ENCODE data around the gene GCNT1.
"Not testable (repeated sequence)": the region's sequence is repeated elsewhere in the genome, so short reads cannot be mapped to it uniquely, and the experiment has no call there.

GCNT1 gene

DNA sequence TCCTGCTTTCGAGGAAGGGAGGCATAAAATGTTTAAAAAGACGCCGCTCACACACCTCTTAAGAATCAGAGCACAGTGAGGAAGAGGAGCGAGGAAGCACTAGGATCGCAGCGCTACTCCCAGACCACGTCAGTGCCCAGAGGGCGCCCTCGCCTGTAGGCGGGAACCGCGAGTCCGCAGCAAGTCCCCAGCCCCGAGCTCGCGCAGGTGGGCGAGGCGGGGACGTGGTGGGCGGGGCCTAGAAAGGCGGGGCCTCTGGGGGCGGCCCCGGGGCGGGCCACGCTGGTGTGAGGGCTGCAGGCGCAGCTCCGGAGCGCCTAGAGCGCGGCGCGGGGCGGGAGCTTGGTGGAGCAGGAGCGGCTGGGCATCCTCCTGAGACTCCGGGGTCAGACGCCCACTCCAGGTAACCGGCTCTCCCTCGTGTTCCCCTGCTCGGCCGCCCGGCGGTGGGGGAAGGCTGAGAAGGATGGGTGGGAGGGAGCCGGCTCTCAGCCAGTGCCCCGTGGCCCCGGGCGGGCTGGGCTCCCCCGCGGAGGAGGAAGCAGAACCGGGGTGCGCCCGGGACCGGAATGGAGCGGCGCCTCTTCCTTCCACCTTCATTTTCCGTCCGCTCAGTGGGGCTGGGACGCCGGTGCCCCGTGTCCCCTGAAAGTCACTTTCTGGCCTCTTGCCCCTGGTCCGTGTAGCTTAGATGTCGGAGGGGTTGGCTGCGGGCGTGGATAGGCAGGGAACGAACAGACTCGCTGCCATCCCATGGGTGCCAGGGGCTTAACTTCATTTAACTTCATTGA, at the start of gene GCNT1:
Gene GCNT1 (plus strand): TSS at position 280 of the 791 bp plus-strand sequence. CDS start 43,200 bp downstream, outside the sequence.
- peak; percentile 59 for DNase-seq (ENCODE audit: low read depth)

DNA sequence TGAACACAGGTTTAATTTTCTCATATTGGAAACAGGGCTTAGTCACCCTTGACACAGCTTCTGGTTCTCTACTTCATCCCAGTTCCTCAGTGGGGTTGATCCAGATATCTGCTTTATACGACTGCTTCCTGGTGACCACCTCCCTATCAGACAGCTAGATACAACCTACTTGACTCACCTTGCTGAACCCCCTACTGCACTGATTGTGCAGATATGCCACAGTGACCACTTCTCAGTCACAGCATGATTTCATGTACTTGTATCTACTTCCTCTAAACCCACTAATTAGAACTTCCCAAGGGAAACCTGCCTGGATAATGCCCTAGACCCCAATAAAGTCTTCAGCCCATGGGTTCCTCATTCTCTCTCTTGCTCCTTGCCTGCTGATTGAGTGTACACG, 46.3 kb upstream of the GCNT1 start:
- DNase-seq (ENCODE audit: low read depth) = no peak

DNA sequence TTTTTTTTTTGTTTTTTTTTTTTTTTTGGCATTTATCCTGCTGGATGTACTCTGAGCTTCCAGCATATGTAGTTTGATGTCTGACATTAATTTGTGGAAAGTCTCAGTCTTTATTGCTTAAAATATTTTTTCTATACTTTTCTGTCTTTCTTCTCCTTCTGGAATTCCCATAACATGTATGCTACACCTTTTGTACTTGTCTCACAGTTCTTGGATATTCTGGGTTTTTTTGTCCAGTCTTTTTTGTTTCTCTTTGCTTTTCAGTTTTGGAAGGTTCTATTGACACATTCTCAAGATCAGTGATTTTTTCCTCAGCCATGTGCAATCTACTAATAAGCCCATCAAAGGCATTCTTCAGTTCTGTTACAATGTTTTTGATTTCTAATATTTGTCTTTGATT, 45.3 kb upstream of the GCNT1 start:
- DNase-seq (ENCODE audit: low read depth) = no peak

DNA sequence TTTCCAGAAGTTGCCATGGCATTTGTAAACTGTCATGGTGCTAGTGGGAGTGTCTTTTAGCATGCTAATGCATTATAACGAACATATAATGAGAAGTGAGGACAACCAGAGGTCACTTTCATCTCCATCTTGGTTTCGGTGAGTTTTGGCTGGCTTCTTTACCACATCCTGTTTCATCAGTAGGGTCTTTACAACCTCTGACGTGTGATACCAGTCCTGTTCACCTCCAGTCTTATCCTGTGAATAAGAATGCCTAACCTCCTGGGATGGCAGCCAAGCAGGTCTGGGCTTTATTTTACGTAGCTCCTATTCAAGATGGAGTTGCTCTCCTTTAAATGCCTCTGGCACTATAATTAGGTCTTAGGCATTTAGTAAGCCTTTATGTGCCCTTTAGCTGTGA, 44.3 kb upstream of the GCNT1 start:
- DNase-seq (ENCODE audit: low read depth) = no peak

DNA sequence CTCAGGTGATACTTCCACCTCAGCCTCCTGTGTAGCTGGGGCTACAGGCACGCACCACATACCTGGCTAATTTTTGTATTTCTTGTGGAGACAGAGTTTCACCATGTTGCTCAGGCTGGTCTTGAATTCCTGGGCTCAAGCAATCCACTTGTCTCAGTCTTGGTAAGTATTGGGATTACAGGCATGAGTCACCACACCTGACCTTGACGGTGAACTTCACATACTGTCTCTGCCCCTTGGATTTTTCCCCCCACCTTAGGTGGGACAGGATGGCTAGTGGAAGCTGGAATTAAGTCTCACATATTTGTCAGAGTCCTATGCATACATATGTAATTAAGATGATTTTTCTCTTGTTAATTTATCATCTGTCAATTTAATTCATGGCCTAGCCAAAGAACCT, 43.8 kb upstream of the GCNT1 start:
- no peak for DNase-seq (ENCODE audit: low read depth)

DNA sequence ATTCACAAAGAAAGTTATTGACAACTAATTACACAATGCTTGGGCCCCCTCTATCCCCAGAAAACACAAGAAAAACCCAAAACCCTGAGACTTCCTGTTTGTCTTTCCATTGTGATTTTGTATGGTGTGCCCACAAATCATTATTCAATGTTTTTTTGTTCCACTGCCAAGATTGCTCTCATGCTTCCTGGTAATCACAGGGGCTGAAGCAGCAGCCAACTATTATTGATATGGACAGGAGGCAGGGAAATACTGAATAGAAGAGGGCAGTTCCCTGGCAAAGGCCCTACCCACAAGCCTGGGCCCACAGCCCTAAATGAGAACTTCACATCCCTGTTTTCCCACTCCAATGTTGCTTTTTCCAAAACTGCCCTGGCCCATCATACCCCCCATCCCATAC, 43.3 kb upstream of the GCNT1 start:
- DNase-seq (ENCODE audit: low read depth) = peak; percentile 70

DNA sequence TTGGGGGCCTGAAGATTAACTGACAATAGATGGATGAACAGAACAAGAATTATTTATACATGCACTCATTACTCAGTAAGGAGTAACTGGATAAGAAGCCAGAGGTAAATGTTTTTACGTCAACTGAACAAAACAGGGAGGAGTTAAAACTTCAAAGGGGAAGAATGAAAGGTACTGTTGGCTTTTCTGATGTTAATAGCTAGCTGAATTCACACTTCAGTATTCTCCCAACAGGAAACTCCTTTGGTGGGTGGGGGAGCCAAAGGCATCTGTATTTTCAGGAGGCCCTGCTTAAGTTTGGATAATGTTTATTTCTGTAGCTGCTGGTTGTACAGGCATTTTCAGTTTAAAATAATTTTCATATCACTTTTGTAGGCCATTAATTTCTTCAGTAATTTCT, 41.6 kb upstream of the GCNT1 start:
- no peak for DNase-seq (ENCODE audit: low read depth)

DNA sequence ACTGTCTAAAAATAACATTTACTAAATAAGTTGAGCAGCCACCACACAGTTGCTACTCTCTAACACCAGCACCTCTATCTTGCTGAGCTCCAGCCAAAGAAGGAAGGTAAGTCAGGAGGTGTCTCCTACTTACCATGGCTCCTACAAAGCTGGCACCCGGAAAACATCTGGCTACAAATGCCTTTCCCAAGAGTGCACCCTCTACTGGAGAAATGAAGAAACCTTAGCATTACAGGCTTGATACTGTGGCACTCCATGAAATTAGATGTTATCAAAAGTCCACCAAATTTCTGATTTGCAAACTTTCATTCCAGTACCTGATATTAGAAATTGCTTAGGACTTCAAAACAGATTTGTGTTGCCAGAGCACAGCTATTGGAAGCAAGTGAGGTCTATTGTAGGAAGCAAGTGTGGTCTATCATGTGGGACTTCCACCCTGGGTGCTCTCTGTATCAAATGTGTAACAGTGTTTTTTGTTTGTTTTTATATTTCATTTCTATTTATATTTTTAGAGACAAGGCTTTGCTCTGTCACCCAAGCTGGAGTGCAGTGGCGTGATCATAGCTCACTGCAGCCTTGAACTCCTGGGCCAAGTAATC, 39.1 kb upstream of the GCNT1 start:
- no peak for DNase-seq (ENCODE audit: low read depth)

DNA sequence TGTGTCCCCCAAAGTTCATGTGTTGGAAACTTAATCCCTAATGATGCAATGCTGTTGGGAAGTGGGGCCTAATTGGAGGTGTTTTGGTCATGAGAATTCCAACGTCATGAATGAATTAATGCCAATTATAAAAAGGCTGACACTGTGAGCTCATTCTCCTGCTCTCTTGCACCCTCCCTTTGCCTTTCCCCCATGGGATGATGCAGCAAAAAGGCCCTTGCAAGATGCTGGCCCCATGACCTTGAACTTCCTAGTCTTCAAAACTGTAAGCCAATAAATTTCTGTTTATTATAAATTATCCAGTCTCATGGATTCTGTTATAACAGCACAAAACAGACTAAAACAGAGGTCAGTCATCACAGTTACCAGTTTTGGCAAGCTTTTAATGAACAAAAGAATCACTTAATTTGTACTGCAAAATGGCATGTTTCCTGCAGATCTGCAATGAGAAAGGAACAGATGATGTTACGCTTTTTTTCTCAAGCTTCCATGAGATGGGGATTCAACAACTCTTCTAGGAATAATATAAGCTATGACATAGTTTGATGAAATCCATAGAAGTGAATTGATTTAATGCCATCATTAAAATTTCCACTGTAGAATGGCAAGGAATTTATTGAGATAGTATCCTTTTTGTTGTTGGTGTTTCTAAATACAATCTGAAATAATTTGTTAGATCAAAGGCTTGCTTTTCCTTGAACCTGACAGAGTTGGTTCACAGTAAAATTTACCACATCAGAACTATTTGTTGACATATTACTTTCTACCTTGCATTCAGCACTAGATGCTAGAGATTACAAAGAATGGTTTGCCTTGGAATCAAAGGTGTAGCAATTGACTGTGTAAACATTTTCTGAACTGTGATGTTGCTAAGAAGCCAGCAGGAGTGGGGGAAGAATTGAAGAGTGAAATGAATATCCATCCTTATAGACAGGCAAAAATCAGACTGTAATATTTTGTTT, 35.5 kb upstream of the GCNT1 start:
- no peak for DNase-seq (ENCODE audit: low read depth)

DNA sequence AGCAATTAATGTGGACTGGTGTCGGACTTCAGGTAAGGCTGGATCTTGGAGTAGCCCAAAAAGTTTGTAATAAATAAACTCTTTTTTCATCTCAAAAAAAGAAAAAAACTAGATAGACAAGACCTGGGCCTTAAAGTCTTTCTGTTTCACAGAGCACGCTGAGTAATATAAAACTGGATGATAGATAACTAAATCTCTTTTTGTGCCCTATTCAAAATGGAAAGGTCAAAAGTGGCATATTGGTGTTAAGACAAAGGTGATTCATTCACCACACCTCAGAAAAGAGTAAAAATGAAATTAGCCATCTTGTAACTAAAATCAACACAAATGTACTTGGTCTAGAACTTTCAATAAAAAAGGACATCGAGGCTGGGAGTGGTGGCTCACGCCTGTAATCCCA, 34.5 kb upstream of the GCNT1 start:
- DNase-seq (ENCODE audit: low read depth) = no peak

DNA sequence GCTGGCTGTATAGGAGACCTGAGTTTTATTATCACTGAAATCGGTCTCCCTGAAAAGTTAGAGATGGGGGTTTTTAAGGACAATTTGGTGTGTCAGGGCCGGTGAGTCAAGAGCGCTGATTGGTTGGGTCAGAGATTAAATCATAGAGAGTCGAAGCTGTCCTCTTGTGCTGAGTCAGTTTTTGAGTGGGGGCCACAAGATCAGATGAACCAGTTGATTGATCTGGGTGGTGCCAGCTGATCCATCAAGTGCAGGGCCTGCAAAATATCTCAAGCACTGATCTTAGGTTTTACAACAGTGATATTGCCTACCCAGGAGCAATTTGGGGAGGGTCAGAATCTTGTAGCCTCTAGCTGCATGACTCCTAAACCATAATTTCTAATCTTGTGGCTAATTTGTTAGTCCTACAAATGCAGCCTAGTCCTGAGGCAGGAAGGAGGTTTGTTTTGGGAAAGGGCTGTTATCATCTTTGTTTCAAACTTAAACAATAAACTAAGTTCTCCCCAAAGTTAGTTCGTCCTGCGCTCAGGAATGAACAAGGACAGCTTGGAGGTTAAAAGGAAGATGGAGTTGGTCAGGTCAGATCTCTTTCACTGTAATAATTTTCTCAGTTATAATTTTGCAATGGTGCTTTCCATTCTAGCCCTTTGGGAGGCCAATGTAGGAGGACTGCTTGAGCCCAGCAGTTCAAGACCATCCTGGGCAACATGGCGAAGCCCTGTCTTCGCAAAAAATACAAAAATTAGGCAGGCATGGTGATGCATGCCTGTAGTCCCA, 33.1 kb upstream of the GCNT1 start:
- no peak for DNase-seq (ENCODE audit: low read depth)

DNA sequence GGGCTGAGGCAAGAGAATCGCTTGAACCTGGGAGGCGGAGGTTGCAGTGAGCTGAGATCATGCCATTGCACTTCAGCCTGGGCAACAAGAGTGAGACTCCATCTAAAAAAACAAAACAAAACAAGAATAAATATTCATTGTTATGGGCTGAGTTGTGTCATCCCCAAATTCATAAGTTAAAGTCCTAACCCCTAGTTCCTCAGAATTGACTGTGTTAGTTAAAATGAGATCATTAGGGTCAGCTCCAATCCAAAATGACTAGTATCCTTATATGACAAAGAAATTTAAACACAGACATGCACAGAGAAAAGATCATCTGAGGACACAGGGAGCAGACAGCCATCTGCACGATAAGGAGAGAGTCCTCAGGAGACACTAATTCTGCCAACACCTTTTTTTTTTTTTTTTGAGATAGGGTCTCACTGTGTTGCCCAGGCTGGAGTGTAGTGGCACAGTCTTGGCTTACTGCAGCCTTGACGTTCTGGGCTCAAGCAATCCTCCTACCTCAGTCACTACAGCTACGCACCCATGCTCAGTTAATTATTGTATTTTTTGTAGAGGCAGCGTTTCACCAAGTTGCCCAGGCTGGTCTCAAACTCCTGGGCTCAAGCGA, 32.1 kb upstream of the GCNT1 start:
- no peak for DNase-seq (ENCODE audit: low read depth)

DNA sequence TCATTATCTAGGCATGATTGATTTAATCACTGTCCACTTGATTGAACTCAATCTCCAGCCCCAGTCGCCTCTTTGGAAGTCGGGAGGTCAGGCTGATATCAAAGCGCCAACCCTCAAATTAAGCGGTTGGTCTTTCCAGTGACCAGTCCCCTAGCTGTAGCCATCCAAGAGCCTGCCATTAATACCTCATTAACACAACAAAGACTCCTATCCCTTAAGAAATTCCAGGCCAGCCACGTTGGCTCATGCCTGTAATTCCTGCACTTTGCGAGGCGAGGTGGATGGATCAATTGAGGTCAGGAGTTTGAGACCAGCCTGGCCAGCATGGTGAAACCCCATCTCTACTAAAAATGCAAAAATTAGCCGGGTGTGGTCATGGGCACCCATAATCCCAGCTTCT, 27.4 kb upstream of the GCNT1 start:
- no peak for DNase-seq (ENCODE audit: low read depth)

DNA sequence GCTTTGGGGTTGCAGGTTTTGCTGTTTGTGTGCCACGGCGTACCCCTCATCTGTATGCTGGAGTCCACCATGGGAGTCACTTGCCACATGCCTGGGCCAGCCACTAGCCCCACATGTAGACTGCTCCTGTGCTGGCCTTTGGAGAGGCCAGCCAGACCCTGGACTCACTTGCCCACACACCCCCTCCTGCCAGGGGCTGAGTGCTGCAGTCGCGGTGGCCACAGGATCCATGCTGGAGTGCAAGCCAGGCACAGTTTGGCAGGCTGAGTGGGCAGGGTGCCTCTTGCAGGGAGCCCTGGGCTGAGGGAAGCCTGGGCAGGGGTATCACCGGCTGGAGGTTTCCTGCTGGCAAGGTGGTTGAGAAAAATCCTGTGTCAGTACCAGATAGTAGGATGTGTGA, 25.6 kb upstream of the GCNT1 start:
- DNase-seq (ENCODE audit: low read depth) = no peak

DNA sequence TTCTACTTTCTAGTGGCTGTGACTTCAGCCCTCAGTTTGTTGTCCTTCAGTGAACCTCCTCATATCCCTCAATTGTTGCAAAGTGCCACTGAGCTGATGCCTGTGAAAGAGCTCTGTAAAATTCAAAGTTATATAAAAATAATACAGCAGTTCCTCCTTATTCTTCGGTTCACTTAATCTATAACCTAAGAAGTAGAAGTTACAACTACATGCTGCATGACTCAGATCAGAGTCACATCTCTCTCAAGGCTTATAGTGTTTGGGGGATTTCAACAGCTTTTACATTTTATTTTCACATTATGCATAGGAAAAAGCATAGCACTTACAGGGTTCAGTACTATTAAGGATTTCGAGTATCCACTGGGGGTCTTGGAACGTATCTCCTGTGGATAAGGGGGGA, 25.1 kb upstream of the GCNT1 start:
- no peak for DNase-seq (ENCODE audit: low read depth)

DNA sequence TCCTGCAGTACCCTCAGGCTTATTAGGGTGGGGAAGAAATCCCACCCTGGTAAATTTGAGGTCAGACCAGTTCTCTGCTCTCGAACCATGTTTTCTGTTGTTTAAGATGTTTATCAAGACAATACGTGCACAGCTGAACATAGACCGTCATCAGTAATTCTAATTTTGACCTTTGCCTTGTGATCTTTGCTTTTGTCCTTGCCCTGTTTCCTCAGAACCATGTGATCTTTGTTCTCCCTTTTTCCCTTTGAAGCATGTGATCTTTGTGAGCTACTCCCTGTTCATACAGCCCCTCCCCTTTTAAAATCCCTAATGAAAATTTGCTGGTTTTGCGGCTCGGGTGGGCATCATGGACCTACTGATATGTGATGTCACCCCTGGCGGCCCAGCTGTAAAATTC, 24.1 kb upstream of the GCNT1 start:
- DNase-seq (ENCODE audit: low read depth) = not testable (repeated sequence)

DNA sequence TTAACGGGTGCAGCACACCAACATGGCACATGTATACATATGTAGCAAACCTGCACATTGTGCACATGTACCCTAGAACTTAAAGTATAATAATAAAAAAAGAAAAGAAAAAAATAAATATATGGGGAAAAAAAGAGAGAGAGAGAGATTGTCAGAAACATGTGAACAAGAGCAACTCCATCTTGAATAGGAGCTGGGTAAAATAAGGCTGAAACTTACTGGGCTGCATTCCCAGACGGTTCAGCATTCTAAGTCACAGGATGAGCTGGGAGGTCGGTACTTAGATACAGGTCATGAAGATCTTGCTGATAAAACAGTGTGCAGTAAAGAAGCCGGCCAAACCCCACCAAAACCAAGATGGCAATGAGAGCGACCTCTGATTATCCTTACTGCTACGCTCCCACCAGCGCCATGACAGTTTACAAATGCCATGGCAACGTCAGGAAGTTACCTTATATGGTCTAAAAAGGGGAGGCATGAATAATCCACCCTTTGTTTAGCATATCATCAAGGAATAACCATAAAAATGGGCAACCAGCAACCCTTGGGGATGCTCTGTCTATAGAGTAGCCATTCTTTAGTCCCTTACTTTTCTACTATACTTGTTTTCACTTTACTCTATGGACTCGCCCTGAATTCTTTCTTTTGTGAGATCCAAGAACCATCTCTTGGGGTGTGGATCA, 21.8 kb upstream of the GCNT1 start:
- not testable (repeated sequence) for DNase-seq (ENCODE audit: low read depth)

DNA sequence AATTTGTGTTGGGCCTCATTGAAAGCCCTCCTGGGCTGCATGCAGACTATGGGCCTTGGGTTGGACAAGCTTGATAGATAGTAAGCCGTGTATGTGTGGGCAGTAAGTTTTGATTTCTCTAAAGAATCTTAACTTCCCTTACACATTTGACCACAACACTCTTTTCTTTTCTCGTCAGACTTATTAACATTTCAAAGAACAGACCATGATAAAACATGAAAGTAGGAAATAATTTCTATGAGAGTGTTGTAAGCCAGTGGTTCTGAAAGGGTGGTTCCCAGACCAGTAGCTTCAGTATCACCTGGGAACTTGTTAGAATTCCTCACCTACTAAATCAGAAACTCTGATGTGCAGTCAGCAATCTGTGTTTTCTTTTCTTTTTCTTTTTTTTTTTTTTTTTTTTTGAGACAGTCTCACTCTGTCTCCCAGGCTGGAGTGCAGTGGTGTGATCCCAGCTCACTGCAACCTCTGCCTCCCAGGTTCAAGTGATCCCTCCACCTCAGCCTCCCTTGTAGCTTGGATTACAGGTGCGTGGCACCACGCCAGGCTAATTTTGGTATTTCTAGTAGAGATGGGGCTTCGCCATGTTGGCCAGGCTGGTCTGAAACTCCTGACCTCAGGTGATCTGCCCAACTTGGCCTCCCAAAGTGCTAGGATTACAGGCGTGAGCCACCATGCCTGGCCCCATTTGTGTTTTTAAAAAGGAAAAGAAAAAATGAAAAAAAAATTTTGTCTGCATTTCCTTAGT, 20.0 kb upstream of the GCNT1 start:
- no peak for DNase-seq (ENCODE audit: low read depth)

DNA sequence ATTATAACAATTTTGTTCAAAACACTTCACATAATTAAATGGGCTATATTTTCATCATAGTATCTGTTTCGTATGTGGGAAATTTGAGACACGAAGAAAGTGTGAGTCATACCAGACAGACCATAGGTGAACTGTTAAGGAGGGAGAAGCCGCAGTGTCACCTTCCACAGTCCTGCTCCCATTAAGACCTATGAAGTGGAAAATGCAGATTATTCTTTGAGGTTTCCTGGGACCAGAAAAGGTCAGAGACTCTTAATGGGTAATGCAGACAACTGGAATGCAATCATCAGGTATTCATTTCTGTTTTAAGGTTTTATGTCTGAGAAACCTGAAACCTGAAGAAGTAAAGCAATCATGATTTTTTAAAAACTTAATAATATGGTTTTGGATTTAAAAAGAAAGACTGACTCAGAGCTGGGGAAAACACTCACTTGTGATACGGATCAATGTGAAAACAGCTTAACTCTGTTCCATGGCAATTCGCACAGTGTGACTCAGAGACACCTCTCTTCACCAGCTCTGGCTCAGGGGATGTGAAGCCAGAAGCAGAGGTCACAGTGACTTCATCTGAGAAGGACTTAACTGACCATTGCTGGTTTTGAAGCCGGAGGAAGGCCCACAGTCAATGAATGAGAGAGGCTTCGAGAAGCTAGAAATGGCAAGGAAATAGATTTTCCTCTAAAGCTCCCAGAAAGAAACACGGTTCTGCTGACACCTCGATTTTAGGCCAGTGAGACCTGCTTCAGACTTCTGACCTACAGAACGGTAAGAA, 17.2 kb upstream of the GCNT1 start:
- peak; percentile 70 for DNase-seq (ENCODE audit: low read depth)
